ENCODE measurements around the gene LIG3. TPM values are rescaled to one million over a fixed set of nuclear protein-coding genes. Genes with fewer than 3 reads are reported as not detected.
A peak's percentile ranks its signal among the peaks of the same experiment; 100 is the strongest.

Gene LIG3
- total and polyA plus RNA-seq, 2 experiments from 2014 or later = 16.4 to 119 TPM

DNA sequence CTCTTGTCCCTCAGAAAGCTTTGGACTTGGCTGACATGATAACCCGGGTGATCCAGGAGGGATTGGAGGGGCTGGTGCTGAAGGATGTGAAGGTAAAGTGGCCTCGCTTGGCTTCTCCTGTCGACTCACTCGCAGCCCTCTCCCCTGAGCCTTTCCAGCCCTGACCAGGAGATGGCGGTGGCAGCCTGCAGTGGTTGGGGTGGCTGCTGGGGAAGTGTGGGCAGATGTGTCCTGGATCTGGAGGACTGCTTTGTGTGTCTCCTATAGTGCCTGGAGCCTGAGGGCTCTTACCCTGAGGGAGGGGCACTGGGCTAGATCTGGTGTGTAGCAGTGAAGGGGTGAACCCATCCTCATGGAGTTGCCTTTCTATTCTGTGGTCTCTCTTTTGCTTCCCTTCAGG lies 17.9 kb downstream of the LIG3 start:
- no peaks in the 10 kb centered on the region for H3F3A ChIP-seq (replicated peaks; ENCODE audit: low read depth)
- ATAC-seq = peak; percentile 99
- peak overlapping the region; percentile 52; the same call in 1 of the 2 replicates for H3K27ac Mint-ChIP-seq
- no peak overlapping the region for H3K4me3 Mint-ChIP-seq
- no peaks in the 10 kb centered on the region for H3K4me1 Mint-ChIP-seq
- H3K27me3 Mint-ChIP-seq (ENCODE audit: insufficient read depth, low read depth, poor library complexity) = peaks cover 3% of the 10 kb centered on the region
- no peaks in the 10 kb centered on the region for H3K9me3 Mint-ChIP-seq
- no peak overlapping the region for H3K4me2 ChIP-seq
- peak overlapping the region; percentile 55; the same call in 1 of the 2 replicates for H3K27ac ChIP-seq (ENCODE audit: low read depth)
- no peak overlapping the region for H3K4me3 ChIP-seq
- no peaks in the 10 kb centered on the region for H3K27me3 ChIP-seq (ENCODE audit: insufficient read depth)
- peaks cover 67% of the 10 kb centered on the region for H3K36me3 ChIP-seq (ENCODE audit: insufficient read depth)
- no peaks in the 10 kb centered on the region for H3K4me1 ChIP-seq (ENCODE audit: insufficient read depth)
- no peak for TF ChIP-seq ZNF331 (CRISPR knock-in tag; IDR thresholded peaks at IDR 0.05; ENCODE audit: low read depth)
- TF ChIP-seq, protein P1, sequence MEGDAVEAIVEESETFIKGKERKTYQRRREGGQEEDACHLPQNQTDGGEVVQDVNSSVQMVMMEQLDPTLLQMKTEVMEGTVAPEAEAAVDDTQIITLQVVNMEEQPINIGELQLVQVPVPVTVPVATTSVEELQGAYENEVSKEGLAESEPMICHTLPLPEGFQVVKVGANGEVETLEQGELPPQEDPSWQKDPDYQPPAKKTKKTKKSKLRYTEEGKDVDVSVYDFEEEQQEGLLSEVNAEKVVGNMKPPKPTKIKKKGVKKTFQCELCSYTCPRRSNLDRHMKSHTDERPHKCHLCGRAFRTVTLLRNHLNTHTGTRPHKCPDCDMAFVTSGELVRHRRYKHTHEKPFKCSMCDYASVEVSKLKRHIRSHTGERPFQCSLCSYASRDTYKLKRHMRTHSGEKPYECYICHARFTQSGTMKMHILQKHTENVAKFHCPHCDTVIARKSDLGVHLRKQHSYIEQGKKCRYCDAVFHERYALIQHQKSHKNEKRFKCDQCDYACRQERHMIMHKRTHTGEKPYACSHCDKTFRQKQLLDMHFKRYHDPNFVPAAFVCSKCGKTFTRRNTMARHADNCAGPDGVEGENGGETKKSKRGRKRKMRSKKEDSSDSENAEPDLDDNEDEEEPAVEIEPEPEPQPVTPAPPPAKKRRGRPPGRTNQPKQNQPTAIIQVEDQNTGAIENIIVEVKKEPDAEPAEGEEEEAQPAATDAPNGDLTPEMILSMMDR (conservative IDR thresholded peaks at IDR 0.05; ENCODE audit: low read depth in 2 of 2) = peak; percentile 69 to 90
- no peaks in the 10 kb centered on the region for H3K79me2 ChIP-seq (replicated peaks; ENCODE audit: insufficient read depth)
- peak; percentile 69 for DNase-seq (ENCODE audit: low spot score)
- H3K36me3 Mint-ChIP-seq (ENCODE audit: low read depth) = peaks cover 93% of the 10 kb centered on the region
- peaks cover 3% of the 10 kb centered on the region for H4K20me1 ChIP-seq (replicated peaks; ENCODE audit: insufficient read depth)
- no peaks in the 10 kb centered on the region for H3K9me2 ChIP-seq (ENCODE audit: insufficient read depth)
- no peak overlapping the region for H2AFZ ChIP-seq

DNA sequence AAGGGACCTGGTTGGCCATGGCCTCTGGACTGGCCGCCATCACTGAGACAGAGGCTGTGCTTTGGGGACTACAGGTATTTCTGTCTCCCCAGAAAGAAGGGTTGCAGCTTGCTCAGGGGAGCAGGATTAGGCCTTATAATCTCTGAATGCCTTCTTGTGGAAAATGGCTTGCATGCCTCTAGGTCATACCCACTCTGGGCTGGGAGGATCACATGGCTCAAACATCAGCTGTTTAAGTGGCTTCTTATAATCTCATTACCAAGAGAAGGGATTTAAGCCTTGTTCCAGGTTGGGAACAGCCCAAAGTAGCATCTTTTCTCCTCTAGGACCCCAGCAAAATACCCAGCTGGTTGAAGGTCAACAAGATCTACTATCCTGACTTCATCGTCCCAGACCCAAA lies 19.1 kb downstream of the LIG3 start:
- DNase-seq (ENCODE audit: low spot score) (no peak), ATAC-seq (no peak)
- Histone ChIP-seq H4K20me1 (replicated peaks; ENCODE audit: insufficient read depth) (no peaks in the 10 kb centered on the region), H3K4me3 (no peak overlapping the region), H3K9me2 (ENCODE audit: insufficient read depth) (no peaks in the 10 kb centered on the region), H3K27ac (ENCODE audit: low read depth) (no peak overlapping the region), H3K27me3 (ENCODE audit: insufficient read depth) (no peaks in the 10 kb centered on the region), H3K79me2 (replicated peaks; ENCODE audit: insufficient read depth) (no peaks in the 10 kb centered on the region), H2AFZ (no peak overlapping the region), H3K4me1 (ENCODE audit: insufficient read depth) (no peaks in the 10 kb centered on the region), H3F3A (replicated peaks; ENCODE audit: low read depth) (no peaks in the 10 kb centered on the region), H3K4me2 (no peak overlapping the region), H3K36me3 (ENCODE audit: insufficient read depth) (peaks cover 57% of the 10 kb centered on the region)
- H3K9me3 Mint-ChIP-seq = no peaks in the 10 kb centered on the region
- no peaks in the 10 kb centered on the region for H3K4me1 Mint-ChIP-seq
- no peak overlapping the region for H3K27ac Mint-ChIP-seq
- peaks cover 93% of the 10 kb centered on the region for H3K36me3 Mint-ChIP-seq (ENCODE audit: low read depth)
- H3K4me3 Mint-ChIP-seq = no peak overlapping the region
- H3K27me3 Mint-ChIP-seq (ENCODE audit: insufficient read depth, low read depth, poor library complexity) = peaks cover 3% of the 10 kb centered on the region
- TF ChIP-seq EZH2 (IDR thresholded peaks at IDR 0.05; ENCODE audit: low read depth, unreplicated experiment) (no peak), CREB1 (CRISPR knock-in tag; IDR thresholded peaks at IDR 0.05; ENCODE audit: low read depth) (no peak), POLR2AphosphoS5 (IDR thresholded peaks at IDR 0.05; ENCODE audit: low read depth) (no peak), JUNB (IDR thresholded peaks at IDR 0.05; ENCODE audit: unreplicated experiment) (no peak), ZNF331 (CRISPR knock-in tag; IDR thresholded peaks at IDR 0.05; ENCODE audit: low read depth) (no peak), NANOG (IDR thresholded peaks at IDR 0.05; ENCODE audit: borderline replicate concordance) (no peak), EZH2phosphoT487 (IDR thresholded peaks at IDR 0.05; ENCODE audit: unreplicated experiment) (no peak), ZNF114 (CRISPR knock-in tag; IDR thresholded peaks at IDR 0.05) (no peak)
- TF ChIP-seq, protein P1 (conservative IDR thresholded peaks at IDR 0.05; ENCODE audit: low read depth in 2 of 2) = no peak
- TF ChIP-seq, protein P2, sequence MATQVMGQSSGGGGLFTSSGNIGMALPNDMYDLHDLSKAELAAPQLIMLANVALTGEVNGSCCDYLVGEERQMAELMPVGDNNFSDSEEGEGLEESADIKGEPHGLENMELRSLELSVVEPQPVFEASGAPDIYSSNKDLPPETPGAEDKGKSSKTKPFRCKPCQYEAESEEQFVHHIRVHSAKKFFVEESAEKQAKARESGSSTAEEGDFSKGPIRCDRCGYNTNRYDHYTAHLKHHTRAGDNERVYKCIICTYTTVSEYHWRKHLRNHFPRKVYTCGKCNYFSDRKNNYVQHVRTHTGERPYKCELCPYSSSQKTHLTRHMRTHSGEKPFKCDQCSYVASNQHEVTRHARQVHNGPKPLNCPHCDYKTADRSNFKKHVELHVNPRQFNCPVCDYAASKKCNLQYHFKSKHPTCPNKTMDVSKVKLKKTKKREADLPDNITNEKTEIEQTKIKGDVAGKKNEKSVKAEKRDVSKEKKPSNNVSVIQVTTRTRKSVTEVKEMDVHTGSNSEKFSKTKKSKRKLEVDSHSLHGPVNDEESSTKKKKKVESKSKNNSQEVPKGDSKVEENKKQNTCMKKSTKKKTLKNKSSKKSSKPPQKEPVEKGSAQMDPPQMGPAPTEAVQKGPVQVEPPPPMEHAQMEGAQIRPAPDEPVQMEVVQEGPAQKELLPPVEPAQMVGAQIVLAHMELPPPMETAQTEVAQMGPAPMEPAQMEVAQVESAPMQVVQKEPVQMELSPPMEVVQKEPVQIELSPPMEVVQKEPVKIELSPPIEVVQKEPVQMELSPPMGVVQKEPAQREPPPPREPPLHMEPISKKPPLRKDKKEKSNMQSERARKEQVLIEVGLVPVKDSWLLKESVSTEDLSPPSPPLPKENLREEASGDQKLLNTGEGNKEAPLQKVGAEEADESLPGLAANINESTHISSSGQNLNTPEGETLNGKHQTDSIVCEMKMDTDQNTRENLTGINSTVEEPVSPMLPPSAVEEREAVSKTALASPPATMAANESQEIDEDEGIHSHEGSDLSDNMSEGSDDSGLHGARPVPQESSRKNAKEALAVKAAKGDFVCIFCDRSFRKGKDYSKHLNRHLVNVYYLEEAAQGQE (IDR thresholded peaks at IDR 0.05; ENCODE audit: unreplicated experiment) = no peak
